Liver (tissue), 3 donors: Measurements from ENCODE around the gene PDE5A.

Experiments used
- ATF3 ChIP-seq: IDR thresholded peaks from 2 replicates; pipeline ENCODE4 v1.6.1; 2016; ENCODE audit warnings: antibody characterized with exemption
- CTCF ChIP-seq: fragments of 150-350 bp; IDR thresholded peaks from 2 replicates; pipeline ENCODE4 v1.5.1; 2017; ENCODE audit warnings: improper control_type of control experiment, low read depth, low read length; ENCODE audit not compliant: missing input control
- EGR1 ChIP-seq, 2 donors: IDR thresholded peaks; 2 replicates each; pipeline ENCODE4 v1.6.1; 2016 to 2018; ENCODE audit warnings: antibody characterized with exemption in 2 of 2, low read depth in 2 of 2
- GABPA ChIP-seq, 2 donors: IDR thresholded peaks in 1 of 2; conservative IDR thresholded peaks in 1 of 2; 2 replicates each; pipeline ENCODE4 v1.6.1; 2016; ENCODE audit warnings: antibody characterized with exemption in 2 of 2, mild to moderate bottlenecking in 1 of 2, moderate library complexity in 1 of 2
- HNF4A ChIP-seq, 2 donors: conservative IDR thresholded peaks; 2 replicates each; pipeline ENCODE4 v1.6.1; 2016; ENCODE audit warnings: antibody characterized with exemption in 2 of 2, mild to moderate bottlenecking in 2 of 2
- HNF4G ChIP-seq: IDR thresholded peaks from 2 replicates; pipeline ENCODE4 v1.6.1; 2016; ENCODE audit warnings: antibody characterized with exemption
- JUND ChIP-seq, 2 donors: IDR thresholded peaks; 2 replicates each; pipeline ENCODE4 v1.6.1; 2016; ENCODE audit warnings: antibody characterized with exemption in 2 of 2
- MAX ChIP-seq: IDR thresholded peaks from 2 replicates; pipeline ENCODE4 v1.6.1; 2016; ENCODE audit warnings: antibody characterized with exemption
- RAD21 ChIP-seq, 2 donors: IDR thresholded peaks; 2 replicates each; pipeline ENCODE4 v1.6.1; 2016; ENCODE audit warnings: antibody characterized with exemption in 2 of 2, mild to moderate bottlenecking in 2 of 2
- REST ChIP-seq: IDR thresholded peaks from 2 replicates; pipeline ENCODE4 v1.6.1; 2016; ENCODE audit warnings: antibody characterized with exemption, mild to moderate bottlenecking
- SP1 ChIP-seq: IDR thresholded peaks from 2 replicates; pipeline ENCODE4 v1.6.1; 2018; ENCODE audit warnings: antibody characterized with exemption, mild to moderate bottlenecking
- TAF1 ChIP-seq: conservative IDR thresholded peaks from 2 replicates; pipeline ENCODE4 v1.6.1; 2016; ENCODE audit warnings: antibody characterized with exemption, mild to moderate bottlenecking
- YY1 ChIP-seq: IDR thresholded peaks from 2 replicates; pipeline ENCODE4 v1.6.1; 2016; ENCODE audit warnings: antibody characterized with exemption, mild to moderate bottlenecking
- donor health status: healthy.
- donor health status: healthy.

- TF ChIP-seq HNF4G = no peak
- TF ChIP-seq CTCF = no peak
- TF ChIP-seq REST = no peak
- no peak for TF ChIP-seq YY1
- TF ChIP-seq SP1 = no peak
- no peak for TF ChIP-seq GABPA (IDR thresholded peaks at IDR 0.05 in 1 of 2, conservative IDR thresholded peaks at IDR 0.05 in 1 of 2)
- TF ChIP-seq TAF1 = no peak
- no peak for TF ChIP-seq RAD21 (IDR thresholded peaks at IDR 0.05)
- TF ChIP-seq HNF4A (conservative IDR thresholded peaks at IDR 0.05) = no peak
- no peak for TF ChIP-seq MAX
- TF ChIP-seq EGR1 (IDR thresholded peaks at IDR 0.05; ENCODE audit: low read depth in 2 of 2) = no peak
- TF ChIP-seq JUND (IDR thresholded peaks at IDR 0.05) = no peak
- no peak for TF ChIP-seq ATF3
Measured at GRCh38 chr4:119510395-119511149, 118.0 kb downstream of the PDE5A start.
